NCI-H774 (cell line): ENCODE measurements around the gene SOS2.

Experiments used
- DNase-seq: peaks from one replicate; lab custom pipeline; 2025; lab: John Stamatoyannopoulos, UW

SOS2 gene

DNA sequence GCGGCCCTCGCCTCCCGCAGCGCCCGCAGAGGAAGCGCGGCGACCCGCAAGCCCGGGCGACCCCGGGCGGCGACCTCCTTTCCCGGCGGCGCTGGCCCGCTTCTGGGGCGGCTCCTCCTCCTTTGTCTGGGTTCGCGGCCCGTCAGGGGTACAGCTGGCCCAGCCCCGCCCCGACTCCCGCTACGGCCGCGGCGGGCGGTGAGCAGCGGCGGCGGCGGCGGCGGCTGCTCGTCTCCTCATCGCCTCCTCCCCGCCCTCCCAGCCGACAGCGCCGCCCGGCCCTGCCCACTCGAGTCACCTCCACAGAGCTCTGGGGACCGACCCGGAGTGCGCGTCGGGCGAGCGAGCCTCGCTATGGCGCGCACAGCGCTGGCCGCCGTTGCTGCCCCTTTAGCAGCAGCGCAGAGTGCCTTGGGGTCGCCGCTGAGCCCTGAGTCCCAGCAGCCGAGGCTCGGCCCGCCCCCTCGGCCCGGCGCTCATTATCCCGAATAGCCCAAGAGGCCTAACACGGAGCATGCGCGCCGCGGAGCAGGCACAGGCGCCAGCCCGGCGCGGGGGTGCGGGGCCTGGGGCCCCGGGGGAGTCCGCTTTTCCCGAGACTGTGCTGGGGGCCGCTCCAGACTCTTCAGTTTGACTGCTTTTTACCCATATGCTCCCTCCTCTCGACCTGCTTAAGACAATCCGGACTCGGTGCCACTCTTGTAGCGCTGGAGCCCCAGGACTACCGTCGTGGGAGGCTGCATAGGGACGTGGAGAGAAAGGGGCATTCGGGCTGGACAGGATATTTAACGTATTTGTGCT is at the start of gene SOS2:
SOS2 (minus strand) TSS at position 104 of the 801 bp plus-strand sequence. CDS start 295 bp downstream, outside the sequence.
- DNase-seq = peak; percentile 57

DNA sequence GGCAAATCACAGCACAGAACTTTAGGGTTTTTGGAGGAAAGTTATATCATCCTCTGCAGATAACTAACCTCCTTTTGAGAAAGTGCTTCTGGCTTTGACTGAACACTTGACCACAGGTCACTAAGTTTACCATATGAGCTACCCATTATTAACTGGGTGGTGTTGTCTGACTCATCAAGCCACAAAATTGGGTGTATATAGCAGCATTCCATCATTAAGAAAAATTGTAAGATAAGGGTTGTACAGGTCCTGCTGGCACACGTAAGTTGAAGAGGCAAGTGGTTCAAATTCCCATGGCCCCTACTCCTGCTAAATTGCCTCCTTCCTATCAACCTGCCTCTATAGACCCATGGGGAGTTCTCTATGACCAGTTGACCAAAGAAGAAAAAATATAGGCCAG is 41.1 kb upstream of the SOS2 start:
- DNase-seq = no peak

DNA sequence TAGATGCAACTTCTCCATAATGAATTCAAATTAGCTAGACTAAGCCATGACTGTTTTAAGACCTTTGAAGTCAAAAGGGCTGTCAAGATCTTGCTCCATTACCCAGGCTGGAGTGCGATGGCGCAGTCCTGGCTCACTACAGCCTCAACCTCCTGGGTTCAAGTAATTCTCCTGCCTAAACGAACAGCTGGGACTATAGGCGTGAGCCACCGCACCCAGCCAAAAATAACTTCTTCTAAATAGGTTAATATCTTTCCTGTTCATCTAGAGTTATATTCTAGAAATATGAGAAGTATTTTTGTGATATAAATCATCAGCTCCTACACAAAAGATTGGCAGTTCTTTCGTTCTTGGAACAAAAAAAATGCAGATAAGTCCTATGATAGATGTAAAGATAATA is 39.6 kb upstream of the SOS2 start:
- DNase-seq = no peak

DNA sequence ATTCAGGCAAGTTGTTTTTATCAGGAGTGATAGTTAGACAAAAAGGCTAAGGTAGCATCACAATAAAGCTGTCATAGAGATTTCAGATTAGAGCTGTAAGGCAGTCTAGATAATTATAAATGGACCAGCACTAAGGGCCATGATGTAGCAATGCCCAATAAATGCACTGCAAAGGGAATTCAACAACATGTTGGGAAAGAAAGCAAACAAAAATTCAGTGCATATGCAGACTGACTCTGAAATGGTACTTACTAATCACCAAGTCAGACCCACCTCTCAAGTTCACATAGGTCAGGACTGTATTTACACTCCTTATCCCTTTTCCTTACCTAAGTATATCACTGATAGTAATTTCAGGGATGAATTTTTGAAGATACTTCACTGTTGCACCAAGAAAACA is 33.7 kb upstream of the SOS2 start:
- DNase-seq = no peak

DNA sequence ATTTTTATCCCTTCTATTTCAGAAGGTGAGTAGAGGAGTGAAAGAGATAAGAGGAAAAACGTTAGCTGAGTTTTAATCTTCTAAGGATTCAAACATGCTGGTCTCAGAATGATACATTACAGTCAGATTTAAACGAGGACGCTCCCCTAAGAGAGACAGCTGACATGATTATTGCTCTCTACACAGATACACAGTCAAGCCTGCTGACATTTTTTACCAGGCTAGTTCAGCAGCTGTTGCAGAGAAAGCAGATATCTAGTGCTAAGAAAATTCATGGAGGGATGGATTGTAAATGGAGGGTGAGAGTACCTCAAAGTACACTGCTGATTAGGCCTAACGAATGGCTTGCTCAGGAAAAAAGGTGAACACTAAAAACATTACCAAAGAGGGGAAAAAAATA is 31.9 kb upstream of the SOS2 start:
- DNase-seq = no peak

DNA sequence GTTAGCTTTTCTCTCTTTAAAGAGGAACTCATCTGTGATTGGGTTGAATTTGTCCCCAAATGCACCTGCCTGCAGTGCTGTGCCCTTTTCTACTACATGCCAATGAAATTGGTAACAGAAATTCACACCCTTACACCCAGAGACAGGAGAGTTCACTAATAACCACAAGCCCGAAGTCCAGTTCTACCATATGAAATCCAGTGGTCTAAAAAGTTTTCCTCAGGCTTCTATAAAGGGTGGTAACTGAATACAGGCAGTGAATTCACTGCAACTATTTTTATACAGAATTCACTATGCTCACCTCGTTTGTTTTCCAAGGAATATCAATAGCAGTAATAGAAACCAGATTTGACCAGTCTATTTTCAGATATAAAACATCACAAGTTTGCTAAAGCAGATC is 31.5 kb upstream of the SOS2 start:
- no peak for DNase-seq

DNA sequence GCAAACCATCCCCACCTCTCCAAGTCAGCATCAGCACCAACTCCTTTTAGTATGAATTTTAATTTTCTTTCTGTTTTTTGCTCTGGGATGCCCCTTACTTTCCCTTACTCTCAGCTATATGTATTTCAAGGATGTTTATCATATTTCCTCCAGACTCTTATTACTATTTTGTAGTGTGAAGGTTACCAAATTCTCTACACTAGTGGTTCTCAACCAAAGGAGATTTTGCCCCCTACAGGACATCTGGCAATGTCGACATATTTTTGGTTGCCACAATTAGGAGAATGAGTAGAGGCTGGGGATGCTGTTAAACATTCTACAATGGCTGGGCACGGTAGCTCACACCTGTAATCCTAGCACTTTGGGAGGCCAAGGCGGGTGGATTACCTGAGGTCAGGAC is 29.1 kb upstream of the SOS2 start:
- DNase-seq = no peak

DNA sequence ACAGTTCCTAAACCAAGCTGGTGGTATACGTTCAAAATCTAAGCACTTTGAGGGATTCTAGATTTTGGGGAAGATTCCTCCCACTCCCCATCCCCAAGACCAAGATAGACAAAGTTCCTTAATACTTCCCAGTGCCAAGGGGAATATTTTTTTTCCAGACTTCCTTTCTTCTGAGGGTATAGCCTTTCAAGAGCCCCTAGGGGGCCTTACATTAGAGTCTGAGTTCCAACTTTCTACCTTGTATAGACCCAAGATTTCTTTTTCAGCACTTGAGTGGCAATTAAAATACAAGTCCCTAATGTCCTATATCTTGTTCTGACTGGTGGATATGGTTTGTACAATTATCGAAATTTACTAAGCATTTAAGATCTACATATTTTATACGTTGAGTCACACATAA is 28.7 kb upstream of the SOS2 start:
- no peak for DNase-seq

DNA sequence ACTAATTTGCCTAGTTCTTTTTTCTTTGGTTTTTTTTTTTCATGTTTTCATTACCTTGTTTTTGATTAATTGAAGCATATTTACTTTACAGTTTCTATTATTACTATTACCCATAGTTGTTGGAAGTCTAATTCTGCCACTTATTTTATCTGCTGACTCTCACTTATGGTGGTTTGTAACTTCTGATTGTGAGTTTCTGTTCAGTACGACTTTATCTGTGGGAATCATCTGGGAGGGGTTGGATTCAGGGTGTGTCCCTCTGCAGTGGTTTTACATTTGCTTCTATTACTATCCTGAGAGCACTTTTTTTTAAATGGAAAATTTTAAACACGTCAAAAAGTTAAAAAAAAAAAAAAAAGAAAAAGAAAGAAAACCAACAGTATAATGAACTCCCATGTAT is 26.4 kb upstream of the SOS2 start:
- DNase-seq = no peak

DNA sequence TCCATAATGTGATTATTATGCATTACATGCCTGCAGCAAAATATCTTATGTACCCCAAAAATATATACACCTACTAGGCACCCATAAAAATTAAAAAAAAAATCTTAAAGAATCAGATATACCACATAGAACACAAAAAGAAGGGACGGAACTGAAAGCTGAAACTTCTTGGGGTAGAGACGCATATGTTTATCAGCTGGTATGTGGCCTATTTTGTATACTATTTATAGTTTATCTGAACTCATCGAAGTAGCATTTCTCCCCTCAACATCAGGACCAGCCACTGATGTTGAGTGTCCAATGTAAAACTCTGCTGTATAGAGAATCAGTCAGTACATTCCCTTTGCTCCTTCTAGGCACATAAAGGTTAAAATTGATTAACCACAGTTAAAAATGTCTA is 22.9 kb upstream of the SOS2 start:
- DNase-seq = no peak

DNA sequence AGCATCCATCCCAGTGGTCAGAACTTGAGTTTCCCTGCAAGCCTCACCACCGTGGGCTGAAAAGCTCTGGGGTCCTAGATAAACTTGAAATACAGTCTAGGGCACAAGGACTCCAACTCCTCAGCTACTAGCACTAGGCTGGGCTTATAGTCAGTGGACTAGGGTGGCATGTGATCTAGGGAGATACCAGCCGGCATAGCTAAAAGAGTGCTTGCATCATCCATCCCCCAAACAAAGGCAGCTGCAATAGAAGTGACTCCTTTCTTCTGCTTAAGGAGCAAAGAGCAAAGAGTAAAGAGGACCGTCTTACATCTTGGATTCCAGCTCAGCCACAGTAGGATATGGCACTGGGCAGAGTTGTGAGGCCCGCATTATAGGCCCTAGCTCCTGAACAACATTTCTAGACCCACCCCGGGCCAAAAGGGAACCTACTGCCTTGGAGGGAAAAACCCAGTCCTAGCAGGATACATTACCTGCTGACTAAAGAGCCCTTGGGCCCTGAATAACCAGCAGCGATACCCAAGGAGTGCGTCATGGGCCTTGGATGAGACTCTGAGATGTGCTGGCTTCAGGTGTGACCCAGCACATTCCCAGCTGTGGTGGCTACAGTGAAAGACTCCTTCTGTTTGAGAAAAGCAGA is 17.9 kb upstream of the SOS2 start:
- no peak for DNase-seq

DNA sequence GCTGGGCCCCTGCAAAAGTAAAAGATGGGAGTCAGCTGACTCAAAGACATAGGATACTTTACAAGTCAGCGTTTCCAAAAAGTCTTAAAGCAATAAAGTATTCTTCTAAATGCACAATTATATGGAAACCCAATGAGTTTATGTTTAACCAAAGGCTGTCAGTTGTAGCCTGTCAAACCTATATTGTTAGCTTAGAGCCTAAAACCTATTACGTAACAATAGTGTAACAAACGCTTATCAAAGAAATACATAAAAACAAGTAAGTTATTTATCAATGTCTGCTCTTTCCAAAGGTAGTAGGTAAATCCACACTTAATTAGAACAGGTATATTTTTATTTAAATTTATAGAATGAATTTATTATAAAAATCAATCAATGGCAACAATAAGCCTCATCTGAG is 15.9 kb upstream of the SOS2 start:
- DNase-seq = no peak

DNA sequence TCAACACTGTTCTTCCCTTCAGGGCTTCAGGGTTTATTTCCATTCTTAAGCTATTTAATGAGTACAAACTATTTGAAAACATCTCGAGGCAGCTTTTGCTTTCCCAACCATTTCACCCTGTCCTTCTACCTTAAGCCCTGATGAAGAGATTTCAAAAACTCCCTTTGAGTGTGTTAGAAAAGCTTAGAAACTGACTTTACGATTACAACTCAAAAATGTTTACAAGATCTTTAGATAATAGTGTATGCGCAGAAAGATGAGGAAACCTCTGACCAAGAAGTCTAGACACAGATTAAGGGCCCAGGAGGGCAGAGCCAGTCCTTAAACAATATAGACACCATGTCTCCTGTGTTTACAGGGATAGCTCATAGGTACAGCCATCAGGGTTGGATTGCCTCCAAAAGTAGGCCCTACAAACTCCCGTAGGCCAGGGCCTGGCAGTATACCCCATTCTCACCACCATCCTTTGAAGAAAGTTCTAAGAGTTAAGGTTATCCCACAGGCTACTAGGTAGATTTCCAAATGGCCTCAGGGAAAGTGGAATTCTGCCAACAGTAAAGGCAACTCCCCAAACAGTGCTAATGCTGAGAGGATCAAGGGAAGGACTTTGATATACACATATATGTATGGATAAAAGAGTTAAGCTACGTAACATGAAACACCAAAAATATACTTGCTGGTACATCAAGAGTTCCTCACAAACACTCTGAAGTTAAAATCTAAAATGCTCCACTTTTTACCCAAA is 11.4 kb upstream of the SOS2 start:
- DNase-seq = no peak

DNA sequence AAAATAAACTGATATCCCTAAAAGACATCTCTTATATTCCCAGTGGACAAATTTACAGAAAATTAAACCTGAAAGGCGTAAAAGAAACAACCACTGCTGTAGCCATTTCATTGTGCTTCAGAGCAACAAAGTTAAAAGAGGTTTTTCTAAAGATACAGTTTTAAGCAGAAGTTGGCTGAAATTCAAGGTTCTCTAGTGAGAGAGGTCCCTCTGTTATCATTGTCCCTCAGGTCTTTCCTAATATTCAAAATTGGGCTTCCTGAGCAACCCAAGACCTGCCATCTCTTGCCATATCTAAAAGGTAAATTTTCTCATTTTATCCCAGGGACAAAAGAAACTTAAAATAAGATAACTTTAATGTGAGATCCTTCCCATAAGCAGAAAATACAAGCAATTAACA is 10.7 kb upstream of the SOS2 start:
- no peak for DNase-seq

DNA sequence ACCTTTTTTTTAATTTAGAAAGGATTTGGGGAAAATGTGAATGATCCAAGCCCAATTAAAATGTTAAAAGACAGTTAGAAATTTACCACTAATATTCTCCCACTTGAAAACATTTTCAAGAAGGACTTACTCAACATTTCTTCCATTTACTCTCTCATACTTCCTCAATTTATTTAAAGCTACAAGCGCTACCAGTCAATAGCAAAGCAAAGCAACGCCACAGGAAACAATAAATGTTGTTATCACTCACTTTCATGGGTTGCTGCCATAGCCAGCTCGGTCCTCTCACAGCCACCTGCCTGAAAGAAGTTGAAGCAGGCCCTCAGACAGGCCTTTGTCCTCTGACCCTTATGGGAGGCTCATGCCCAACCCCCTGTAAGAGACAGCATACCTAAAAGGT is 6.0 kb upstream of the SOS2 start:
- DNase-seq = no peak

DNA sequence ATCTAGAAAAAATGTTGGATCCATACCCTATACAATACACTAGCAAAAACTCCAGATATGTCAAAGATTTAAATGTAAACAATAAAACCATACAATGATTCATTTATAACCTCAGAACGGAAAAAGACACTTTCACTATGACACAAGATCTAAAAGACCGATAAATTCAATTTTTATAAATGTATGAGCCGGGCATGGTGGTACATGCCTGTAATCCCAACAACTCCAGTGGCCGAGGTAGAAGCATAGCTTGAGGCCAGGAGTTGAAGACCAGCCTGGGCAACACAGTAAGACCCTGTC is 2.5 kb upstream of the SOS2 start:
- DNase-seq = no peak

DNA sequence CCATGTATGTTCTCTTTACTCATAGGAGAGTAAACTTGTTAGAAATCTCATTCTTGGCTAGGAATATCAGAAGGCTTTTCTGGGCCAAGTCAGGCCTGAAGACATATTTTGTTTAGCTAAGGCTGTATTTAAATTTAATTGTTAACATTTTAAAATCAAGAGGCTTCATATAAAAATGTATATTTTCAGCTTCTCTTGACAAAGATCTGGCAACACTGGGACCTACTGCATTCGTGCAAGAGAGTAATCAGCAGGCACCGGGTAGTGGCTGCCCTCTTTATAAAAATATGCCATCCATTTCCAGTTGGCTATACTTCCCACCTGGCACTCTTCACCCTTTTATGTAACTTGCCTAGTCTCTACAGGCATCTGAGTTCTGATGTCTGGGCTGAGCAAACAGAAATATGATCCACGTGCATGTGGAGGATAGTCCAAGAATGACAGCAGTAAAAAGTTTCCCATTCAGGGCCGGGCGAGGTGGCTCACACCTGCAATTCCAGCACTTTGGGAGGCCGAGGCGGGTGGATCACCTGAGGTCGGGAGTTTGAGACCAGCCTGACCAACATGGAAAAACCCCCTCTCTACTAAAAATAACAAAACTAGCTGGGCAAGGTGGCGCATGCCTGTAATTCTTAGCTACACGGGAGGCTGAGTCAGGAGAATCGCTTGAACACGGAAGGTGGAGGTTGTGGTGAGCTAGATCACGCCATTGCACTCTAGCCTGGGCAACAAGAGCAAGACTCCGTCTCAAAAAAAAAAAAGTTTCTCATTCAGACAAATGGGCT is 2.0 kb upstream of the SOS2 start:
- no peak for DNase-seq

DNA sequence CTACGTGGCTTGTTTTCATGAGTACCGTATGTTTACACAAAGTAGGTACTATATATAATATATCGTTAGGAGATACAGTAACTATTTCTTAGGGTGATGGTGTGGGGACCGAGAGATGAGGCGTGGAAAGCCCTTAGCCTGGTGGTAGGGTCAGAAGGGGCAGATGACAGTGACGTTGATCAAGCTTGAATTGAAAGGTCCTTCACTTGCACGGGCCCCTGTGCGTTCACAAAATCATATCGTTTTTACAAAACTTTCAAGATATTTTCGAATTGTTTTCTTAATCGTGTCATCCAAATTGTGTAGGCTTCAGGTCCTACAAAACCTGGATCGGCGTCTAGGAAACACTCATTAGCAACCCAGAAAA is 881 bp upstream of the SOS2 start:
- no peak for DNase-seq

DNA sequence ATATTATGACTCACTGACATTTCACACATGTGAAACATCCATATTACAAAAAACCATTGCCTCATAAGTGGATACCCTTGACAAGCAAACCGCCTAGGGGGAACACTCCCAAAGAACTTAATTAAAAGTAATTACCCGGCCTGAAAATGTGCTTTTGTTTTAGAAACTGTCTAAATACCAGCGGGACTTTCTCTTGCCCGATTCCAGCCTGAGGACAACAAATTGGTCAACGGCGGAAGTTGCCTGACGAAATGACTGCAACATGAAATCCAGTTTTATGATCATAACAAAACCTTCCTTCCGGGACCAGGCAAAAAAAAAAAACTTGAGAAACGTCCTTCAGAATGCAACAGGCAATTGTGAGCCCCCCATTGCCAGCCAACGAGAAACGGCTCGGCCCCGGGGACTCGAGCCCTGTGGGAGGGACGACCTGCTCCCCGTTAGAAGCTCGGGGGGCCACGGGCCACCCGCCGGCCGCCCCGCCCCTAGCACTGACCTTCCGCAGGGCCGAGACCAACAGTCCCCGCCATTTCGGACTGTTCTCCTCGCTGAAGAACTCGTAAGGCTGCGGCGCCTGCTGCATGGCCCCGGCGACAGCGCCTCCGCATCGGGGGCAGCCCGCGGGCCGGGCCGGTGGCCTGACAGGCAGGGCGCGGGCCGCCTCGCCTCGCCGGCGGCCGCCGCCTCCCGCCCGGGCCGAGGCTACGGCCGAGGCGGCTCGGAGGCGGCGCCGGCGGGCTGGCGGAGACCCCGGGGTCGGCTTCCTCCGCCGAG is 490 bp downstream of the SOS2 start:
- no peak for DNase-seq

DNA sequence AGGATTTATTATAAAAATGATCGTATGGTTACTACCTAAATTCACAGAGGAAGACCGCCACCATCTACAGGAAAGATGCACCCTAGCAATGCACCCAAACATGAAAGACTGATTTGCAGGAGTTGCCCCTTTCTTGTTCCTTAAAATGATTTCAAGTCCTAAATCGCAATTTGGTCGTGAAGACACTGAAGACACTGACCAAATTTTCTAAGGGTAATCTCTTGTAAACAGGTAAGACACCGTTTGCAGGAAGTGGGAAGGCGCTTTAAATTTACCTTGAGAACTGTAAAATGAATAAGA is 1.0 kb downstream of the SOS2 start:
- DNase-seq = no peak

DNA sequence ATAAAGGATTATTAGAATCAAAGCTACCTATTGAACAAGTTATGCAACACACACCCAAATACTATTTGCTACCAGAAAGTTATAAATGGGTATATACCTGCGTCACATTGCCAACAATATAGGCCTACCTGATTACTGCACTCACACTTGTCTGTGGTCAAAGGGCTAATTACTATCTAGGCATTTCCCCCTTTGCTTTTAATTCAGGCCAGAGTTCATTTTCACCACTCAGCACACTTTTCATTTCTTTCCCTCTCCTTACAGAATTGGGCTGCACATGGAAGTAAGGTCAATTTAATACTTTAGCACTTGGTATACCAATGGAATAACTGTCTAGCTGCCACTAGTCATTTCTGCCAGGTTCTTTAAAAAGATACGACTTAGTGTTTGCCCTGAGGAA is 1.7 kb downstream of the SOS2 start:
- DNase-seq = no peak

DNA sequence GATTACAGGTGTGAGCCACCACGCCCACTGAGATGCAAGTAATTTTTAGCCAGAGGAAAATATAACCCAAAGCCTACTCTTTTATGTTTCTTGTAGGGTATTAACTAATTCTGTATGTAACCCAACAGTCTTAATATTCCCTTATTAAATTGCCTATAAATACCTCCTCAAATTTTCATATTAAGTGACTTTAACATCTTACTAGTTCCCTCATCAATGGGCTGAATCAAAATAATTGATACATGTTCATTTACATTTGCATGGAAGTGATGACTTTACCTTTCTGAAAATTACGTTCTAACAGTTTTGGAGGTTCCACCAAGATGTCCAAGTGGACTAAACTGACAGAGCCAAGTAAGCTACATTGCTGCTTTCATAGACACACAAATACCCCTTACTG is 3.1 kb downstream of the SOS2 start:
- DNase-seq = no peak
